HG03025 (cell line): ENCODE measurements around the gene GOLGA8K.
"Not testable (repeated sequence)": the region's sequence is repeated elsewhere in the genome, so short reads cannot be mapped to it uniquely, and the experiment has no call there.

Experiments used
- ATAC-seq: cut with Tn5 transposase; IDR thresholded peaks from one replicate; pipeline ENCODE4 v1.9.1; 2021; ENCODE audit warnings: mild to moderate bottlenecking, moderate library complexity; ENCODE audit not compliant: unreplicated experiment, low FRiP score

Gene GOLGA8K

DNA sequence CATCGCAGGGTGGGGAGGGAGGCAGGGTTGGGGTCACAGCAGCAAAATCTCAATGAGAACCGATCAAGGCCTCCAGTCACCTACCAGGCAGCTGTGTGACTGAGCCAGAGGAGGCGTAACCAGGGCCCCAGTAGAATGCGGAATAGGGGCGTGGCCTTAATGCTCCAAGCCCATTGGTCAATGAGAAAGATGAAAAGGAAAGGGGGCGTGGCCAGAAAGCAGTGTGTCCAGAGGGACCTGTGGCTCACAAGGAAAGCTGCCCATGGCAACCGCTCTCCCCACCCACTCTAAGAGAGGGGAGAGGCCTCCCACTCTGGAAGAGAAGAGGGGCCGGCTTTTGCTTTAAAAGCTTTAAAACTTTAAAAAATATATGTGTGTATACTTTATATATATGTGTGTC, at the start of gene GOLGA8K:
GOLGA8K (minus strand) TSS at position 101 of the 400 bp plus-strand sequence; CDS start at position 3, 98 bp downstream.
- not testable (repeated sequence) for ATAC-seq

DNA sequence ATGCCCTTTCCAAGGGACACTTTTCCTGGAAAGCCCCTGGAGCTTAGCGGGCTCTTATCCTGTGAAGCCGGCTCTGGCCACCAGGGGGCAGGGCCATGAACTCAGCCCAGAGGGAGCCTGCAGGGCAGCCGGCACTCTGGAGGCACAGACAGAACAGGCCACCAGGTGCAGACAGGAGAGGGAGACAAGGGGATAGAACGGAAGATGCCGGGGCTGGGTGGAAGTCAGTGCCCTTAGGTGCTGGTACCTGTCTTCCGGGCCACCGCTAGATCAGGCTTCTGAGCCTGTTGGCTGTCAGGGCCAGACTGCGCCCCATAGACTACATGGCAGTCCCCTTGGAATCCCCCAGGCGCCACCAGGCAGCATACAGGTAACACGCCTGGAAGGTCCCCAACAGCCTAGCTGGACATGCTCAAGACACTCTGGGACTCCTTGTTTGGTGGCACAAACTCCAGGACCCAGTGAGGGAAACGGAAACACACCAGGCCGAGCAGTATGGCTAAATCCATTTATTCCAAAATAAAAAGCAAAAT, 37.4 kb upstream of the GOLGA8K start:
- ATAC-seq: not testable (repeated sequence)

DNA sequence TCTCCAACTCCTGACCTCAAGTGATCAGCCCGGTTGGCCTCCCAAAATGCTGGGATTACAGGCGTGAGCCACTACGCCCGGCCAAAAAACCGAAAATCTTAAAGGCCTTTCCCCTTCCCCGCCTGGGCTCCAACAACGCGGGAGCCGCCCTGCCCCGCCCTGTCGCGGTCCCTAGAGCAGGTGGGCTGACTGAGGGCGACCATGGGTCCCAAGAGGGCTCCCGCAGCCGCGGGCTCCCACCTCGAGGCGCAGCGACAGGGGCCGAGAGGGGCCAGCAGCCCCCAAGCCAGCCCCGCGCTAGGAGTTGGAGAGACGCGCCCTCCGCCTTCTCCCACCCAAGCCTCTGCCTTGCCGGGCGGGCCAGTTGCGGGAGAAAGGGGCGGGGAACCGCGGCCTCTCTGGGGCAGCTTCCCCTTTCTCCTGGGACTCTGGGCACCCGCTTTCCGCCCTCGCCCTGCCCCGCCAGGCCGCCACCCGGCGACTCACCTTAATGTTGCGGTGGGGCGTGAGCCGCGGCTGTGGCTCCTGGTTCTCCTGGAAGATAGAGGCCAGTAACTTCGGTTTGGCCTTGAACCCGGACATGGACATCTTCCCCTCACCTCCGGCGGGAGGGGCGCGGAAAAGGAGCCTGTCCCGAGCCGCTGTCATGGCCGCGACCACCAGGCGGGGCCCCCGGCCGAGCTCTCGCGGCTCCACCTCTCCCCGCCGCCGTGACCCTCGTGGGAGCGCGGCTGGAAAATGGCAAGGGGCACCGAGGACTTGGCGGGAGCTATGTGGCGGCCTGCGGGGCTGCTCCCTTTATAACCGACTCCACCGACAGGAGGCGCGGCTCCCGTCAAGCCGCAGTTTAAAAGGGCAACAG, 31.2 kb upstream of the GOLGA8K start:
- not testable (repeated sequence) for ATAC-seq

DNA sequence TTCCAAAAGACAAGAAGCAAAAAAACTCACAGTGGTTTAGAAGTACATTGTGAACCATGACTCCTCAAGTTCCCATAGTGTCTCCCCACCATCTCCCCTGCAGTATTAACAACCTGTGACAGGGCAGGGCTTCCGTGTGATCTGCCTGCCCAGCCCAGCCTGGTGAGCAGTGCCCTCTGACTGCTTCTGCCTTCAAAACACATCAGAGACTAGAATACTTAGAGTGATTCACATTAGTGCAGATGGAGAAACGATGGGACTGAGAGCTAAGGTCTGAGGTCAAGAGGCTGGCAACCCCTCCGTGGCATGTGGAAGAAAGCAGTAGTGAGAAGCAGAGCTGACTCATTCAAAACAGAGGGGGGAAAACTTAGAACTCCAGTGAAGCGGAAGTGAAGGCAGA, 24.5 kb upstream of the GOLGA8K start:
- not testable (repeated sequence) for ATAC-seq

DNA sequence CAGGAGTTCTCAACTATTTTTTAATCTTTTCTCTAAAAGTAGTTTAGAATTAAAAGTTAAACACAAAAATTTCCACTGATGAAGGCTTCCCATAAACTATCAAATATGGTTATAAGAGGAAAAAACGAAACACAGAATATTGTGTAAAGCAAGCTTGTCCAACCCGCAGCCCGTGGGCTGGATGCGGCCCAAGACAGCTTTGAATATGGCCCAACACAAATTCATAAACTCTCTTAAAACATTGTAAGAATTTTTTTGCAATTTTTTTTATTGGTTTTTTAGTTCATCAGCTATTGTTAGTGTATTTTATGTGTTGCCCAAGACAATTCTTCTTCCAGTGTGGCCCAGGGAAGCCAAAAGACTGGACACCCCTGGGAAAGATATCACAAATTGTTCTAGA, 23.4 kb upstream of the GOLGA8K start:
- not testable (repeated sequence) for ATAC-seq

DNA sequence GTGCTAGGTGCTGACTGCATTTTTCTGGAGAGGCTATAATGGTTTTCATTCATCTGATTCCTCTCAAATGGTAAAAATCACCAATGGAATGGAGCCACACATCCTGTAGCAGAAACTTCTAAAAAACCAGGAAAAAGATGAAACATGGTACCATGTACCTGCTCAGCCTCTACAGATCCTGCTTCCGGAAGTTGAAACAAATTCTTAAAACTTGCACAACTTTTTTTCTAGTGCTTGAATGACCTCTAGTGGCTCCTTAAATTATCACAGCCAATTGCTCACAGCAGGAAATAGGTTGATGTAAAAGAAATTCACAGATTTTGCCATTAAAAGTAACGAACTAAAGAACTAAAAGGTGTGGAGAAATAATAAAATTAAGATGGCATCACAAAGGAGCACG, 4.8 kb upstream of the GOLGA8K start:
- ATAC-seq: not testable (repeated sequence)

DNA sequence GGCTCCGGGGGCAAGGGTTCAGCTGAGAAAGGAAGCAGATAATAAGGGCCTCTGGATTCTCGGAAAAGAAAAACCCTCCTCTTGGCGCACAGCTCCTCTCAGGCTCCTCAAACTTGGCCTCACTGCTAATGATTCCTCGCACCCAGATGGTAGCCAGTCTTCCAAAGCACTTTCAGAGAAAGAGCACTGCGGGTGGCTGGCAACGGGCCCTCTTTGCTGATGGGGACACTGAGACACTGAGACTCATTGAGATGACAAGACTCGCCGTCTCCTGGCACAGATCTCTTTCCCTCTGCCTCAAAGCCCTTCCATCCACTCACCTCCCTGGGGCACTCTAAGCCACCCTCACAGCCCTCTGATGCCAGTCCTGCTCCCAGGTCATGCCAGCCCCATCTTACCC, 6.6 kb downstream of the GOLGA8K start:
- not testable (repeated sequence) for ATAC-seq

GRCh38 chr15:32394745-32395144, 8.3 kb downstream of the GOLGA8K start:
- ATAC-seq: not testable (repeated sequence)

GRCh38 chr15:32388050-32388648, 14.9 kb downstream of the GOLGA8K start:
- ATAC-seq: not testable (repeated sequence)

DNA sequence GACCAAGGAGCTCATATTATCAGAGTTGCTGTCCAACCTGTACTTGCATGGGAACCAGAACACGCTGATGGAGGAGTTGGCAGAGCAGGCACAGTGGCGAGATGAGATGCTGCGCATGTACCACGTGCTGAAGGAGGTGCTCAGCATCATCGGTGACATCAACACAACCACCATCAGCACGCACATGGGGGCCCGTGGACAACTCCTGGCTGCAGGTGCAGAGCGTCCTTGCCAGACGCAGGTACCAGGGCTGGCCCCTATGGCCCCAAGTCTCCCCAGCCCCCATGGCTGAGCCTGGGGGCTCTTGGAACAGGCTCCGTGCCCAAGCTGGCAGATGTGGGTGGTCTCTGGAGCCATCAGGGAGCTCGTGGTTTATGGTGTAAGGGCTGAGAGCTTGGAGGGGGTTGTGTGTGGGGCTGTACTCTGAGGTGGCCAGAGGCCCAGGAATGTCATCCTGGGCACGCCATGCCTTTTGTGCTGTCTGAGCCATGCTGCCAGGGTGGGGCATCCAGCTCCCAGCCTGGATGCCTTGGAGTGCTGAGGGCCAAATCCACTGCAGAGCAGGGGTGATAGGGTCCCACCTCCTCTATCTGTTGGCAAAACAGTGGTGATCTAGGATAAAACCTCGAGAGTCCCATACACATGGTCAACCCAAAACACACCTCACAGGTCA, 17.1 kb downstream of the GOLGA8K start:
- not testable (repeated sequence) for ATAC-seq

DNA sequence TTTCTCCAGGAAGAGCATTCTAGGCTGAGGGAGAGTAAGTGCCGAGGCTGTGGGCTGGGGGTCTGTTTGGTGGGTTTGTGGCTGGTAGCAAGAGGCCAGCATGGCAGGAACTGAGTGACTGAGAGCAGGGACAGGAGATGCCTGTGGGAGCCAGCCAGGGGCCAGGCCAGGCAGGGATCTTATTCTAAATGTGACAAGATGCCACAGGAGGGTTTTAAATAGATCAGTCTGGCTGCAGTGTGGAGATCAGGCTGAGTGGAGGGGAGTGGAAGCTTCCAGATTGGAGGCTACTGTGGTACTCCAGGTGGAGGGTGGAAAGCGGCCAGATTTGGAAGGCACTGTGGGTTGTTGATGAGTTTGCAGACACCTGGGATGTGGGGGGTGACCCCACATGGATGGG, 28.9 kb downstream of the GOLGA8K start:
- ATAC-seq: not testable (repeated sequence)

- ATAC-seq: not testable (repeated sequence)
These were observed 29.4 kb downstream of the GOLGA8K start for GRCh38 chr15:32373707-32374106.

DNA sequence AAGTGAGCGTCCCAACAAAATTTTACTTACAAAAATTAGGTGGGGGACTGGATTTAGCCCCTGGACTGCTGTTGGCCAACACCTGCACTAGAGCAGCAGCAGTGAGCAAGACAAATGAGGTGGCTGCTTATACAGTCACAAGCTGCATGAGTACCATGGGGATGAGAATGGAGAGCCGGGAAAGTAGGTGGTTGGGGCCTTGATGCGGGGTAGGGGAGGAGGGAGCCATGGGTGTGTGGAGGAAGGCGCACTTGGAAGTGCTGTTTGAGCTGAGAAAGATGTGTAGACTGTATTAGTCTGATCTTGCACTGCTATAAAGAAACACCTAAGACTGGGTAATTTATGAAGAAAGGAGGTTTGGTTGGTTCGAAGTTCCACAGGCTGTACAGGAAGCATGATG, 31.0 kb downstream of the GOLGA8K start:
- not testable (repeated sequence) for ATAC-seq

GRCh38 chr15:32370526-32370925, 32.6 kb downstream of the GOLGA8K start:
- ATAC-seq: not testable (repeated sequence)

GRCh38 chr15:32370064-32370463, 33.0 kb downstream of the GOLGA8K start:
- ATAC-seq: not testable (repeated sequence)

DNA sequence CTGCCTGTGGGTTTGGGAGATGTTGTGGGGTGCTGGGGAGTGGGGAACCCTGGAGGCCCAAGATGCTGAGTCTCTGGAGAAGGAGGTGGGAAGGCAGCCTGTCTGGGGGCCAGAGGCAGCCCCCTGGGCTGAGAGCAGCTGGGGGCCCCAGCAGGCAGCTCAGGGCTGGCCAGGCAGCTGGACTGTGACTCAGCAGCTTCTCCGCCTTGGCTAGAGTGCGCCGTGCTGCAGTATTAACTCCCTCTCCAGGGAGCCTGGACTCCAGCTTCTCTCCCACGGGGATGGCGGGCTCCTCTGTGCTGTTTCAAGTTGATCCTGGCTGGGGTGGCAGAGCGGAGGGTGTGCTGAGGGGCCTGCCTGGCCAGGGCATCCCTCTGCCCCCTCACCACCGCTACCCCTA, 36.6 kb downstream of the GOLGA8K start:
- not testable (repeated sequence) for ATAC-seq

- not testable (repeated sequence) for ATAC-seq
These were observed 37.1 kb downstream of the GOLGA8K start for GRCh38 chr15:32365955-32366354.

GRCh38 chr15:32364944-32365343, 38.1 kb downstream of the GOLGA8K start:
- not testable (repeated sequence) for ATAC-seq

DNA sequence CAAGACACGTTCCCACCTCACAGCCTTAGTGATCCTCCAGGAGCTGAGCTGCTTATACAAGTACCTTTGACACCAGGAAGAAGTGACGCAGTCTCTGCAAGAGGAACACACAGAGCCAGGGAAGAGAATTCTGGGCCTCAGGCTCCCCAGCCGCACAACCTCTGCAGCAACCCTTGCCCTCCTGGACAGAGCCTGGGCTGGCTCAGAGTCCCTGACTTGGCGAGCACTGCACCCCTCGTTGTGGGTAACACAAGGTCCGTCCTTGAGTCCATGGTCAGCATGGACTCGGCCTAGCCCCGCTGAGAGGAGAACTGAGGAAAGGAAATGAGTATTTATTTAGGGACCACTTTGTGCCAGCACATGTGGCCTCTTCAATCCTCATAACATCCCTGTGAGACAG, 39.6 kb downstream of the GOLGA8K start:
- ATAC-seq: not testable (repeated sequence)

- not testable (repeated sequence) for ATAC-seq
These were observed 41.4 kb downstream of the GOLGA8K start for GRCh38 chr15:32361662-32362061.

GRCh38 chr15:32358462-32358861, 44.6 kb downstream of the GOLGA8K start:
- ATAC-seq: not testable (repeated sequence)
